ENCODE data around the gene NAALADL2.
"Not testable (repeated sequence)": the region's sequence is repeated elsewhere in the genome, so short reads cannot be mapped to it uniquely, and the experiment has no call there.

The NAALADL2 gene

DNA sequence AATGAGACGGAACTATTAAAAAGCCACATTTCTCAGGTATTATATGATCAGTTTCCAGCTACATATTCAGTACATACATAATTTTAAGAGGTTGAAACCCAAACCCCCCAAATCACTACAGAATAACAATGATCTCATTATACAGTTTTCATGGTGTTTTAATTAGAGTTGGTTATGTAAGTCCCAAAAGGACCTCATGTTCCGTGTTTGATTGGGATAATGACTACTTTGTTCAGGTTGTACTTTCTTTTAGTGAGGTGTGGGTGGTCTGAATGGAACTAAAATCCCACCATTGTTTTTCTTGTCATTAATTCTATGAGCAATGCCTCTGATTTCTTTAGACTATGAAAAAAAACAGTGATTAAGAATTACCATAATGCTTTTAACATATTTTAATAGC lies 905.6 kb downstream of the NAALADL2 start:
- no peak for DNase-seq (ENCODE audit: low spot score)

DNA sequence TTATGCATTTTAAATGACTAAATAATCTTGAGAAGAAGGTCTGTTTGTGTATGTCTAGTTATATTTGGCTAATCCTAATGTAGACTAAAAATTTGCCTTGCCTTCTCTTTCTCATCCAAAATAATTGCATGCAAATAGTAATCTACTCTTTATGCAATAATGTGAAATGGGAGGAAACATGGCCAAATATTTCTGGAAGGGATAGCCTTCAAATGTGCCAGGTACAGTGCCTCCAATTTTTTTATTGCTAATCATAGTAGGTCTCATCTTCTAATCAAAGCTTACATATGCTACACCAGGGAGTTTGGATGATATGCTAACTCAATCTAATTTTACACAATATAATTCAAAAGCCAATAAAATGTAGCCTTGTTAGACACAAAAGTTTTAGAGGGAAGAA lies 911.3 kb downstream of the NAALADL2 start:
- no peak for DNase-seq (ENCODE audit: low spot score)

DNA sequence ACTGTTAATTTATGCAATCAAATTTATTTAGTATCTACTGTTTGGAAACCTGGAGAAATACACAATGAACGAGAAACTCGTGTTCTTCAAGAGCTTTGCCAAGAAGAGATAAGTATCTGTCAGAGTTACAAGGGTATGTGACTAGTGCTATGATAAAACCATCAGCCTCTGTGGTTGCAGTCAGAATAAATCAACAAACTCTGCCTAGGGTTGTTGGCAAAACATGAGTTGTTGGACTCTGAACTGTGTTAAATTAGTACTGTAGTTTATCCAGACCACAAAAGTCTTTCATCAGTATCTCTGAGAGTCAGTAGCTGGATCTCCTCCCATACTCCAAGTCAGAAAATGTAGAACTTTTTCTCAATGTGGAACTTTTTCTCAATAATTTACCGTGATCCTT lies 918.4 kb downstream of the NAALADL2 start:
- no peak for DNase-seq (ENCODE audit: low spot score)

DNA sequence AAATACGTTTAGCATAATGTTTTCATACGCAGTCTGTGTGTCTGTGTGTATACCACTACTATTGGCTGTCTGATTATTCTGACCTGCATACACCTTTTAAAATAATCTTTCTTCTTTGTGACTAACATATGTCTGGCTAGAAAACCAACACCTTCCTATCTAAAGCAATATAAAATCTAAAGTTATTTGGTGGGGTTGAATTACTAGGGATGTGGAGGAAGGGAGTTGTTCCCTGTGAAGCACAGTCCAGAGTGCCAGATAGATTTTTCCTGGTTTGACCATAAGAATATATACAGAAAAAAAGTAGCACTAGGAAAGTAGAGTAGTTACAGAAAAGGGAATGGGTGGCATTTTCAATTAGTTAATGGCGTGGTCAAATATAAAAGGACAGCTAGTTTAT lies 918.8 kb downstream of the NAALADL2 start:
- no peak for DNase-seq (ENCODE audit: low spot score)

DNA sequence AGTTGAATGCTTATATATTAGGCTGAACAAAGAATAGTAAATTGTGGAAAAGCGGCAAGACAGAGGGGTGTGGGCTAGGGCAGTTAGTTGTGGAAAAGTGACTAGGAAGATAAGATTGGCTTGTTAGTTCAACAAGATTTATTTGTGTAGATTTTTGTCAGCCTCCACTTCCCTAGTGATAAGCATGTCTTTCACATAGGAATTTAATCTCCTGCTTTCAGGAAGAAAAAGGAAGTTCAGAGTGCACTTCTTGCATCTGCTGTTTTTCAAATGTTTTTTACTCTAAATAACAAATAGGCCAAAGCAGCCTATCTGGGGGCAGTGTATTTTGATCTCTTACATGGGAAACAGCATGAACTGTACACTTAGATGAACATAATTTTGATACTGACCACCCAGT lies 919.9 kb downstream of the NAALADL2 start:
- DNase-seq (ENCODE audit: low spot score) = no peak

DNA sequence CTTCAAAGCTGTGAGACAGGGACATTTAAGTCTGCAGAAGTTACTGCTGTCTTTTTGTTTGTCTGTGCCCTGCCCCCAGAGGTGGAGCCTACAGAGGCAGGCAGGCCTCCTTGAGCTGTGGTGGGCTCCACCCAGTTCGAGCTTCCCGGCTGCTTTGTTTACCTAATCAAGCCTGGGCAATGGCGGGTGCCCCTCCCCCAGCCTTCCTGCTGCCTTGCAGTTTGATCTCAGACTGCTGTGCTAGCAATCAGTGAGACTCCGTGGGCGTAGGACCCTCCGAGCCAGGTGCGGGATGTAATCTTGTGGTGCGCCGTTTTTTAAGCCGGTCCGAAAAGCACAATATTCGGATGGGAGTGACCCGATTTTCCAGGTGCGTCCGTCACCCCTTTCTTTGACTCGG lies 928.0 kb downstream of the NAALADL2 start:
- not testable (repeated sequence) for DNase-seq (ENCODE audit: low spot score)

DNA sequence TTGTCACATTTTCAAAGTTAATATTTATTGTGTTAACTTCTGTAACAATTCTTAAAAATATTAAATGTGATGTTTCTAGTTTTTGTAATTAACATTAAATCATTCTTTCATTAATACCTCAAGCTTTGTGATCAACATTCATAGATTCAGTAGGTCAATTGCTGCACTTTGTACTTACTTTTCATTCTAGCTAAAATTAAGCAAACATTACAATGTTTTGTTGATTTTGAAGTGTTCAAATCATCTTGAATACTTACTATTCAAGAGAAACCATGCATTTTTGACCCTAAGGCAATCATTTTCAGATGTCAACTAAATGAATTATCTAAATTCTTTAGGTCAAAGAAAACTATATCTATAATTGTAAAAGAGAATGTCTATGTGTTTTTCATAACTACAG lies 933.1 kb downstream of the NAALADL2 start:
- no peak for DNase-seq (ENCODE audit: low spot score)

DNA sequence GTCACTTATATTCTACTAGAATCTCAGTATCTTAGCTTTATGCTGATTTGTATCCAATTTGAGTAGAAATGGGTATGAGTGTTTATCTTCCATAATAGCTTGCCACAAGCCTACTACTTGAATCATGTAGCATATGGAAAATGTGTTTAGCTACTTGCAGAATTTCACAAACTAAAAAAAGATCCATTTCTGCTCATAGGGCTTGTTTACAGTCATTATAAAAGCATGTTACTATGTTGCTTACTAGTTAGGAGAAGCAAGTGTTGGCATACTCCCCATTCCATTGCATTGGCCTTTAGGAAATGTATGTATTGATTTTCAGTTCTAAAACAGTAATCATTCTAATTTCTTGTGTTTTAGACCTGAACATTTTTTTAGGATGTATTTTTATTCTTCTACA lies 939.2 kb downstream of the NAALADL2 start:
- DNase-seq (ENCODE audit: low spot score) = no peak

DNA sequence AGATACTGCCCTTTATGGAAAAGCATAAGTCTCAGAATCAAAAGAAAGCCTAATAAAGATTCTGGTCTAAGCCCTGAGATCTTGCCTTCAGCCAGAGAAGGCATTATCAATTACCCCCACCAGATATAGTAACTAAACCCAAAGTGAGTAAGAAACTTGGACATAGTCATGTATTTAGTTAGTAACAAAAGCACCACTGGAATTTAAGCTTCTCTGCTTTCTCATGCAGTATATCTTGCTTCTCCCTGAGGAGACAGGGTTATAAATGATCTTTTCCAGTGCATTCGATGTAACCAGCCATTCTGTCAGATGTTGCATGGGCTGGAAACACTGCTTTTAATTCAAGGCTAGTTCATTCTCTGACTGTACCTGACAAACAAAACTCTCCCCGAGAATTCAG lies 946.7 kb downstream of the NAALADL2 start:
- DNase-seq (ENCODE audit: low spot score) = no peak

DNA sequence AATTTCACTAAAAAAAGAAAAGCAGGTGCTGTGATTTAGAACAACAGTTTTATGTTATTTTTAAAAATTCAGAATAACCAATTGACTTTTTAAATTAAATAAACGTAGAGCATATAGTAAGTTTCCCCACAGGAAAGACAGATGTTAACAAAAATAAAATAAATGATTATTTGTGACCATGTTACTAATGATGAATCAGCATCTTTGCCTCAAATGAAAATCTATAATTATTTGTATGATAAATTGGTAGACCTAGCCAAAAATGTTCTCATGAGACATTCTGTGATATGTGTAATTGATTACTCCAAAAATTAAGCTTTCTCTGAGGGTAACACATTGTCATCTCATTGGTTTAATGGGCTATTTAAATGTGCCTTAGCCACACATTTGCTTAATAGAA lies 948.0 kb downstream of the NAALADL2 start:
- no peak for DNase-seq (ENCODE audit: low spot score)

DNA sequence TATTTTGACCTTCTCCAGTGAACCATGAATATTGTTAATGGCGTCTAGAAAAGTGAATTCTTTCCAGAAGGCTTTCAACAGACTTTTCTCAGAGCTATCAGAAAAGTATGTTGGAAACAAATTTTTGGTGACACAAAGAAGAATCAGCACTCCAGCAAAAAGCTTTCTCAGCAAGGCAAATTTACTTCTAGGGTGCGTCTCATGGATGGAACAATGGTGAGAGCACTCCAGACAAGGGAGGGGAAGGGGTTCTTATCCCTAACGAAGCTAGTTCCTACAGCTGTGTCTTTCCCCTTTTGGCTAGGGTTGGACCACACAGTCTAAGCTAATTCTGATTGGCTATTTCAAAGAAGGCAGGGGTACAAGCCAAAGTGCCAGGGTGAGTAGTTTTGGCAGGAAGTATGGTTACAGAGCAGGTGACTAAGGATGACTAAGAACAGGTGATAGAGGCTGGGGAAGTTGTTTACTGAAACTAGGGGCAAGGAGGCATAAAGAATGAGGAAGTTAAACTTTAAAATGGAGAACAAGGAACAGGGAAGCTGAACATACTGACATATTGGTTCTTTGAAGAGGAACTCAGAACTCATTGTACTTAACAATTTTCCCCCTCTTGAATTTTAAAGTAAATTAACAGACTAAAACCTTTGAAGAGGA lies 959.8 kb downstream of the NAALADL2 start:
- no peak for DNase-seq (ENCODE audit: low spot score)

DNA sequence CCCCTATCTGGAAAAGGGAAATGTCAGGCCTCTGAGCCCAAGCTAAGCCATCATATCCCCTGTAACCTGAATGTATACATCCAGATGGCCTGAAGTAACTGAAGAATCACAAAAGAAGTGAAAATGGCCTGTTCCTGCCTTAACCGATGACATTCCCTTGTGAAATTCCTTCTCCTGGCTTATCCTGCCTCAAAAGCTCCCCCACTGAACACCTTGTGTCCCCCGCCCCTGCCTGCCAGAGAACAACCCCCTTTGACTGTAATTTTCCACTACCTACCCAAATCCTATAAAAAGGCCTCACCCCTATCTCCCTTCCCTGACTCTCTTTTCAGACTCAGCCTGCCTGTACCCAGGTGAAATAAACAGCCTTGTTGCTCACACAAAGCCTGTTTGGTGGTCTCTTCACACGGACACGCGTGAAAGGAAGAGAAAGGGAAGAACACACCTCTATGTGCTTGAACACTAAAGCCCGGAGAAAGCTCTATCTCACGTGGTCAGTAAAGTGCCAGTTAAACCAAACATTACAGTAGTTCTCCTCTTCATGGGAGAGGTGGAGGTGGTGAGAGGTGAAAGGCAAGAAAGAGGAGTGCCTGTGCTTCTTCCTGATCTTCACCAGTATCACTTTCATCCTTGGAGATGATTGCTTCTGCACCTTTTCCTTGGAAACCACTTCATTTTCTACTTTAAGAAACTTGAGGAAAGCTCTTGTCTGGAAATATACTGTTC lies 963.8 kb downstream of the NAALADL2 start:
- DNase-seq (ENCODE audit: low spot score) = not testable (repeated sequence)

DNA sequence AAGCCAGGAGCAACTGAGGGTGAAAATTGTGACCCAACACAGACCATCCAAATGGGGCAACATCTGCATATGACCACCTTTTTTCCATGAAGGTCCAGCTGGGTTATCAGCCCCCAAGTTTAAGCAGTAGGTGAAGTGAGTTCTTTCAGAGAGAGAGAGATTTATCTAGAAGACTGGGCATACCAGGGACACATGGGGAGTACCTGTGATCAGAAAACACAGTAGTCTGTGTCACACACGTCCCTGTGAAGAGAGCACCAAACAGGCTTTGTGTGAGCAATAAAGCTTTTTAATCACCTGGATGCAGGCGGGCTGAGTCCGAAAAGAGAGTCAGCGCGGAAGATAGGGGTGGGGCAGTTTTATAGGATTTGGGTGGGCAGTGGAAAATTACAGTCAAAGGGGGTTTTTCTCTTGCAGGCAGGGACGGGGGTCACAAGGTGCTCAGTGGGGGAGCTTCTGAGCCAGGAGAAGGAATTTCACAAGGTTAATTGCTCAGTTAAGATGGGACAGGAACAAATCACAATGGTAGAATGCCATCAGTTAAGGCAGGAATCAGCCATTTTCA lies 966.0 kb downstream of the NAALADL2 start:
- not testable (repeated sequence) for DNase-seq (ENCODE audit: low spot score)

DNA sequence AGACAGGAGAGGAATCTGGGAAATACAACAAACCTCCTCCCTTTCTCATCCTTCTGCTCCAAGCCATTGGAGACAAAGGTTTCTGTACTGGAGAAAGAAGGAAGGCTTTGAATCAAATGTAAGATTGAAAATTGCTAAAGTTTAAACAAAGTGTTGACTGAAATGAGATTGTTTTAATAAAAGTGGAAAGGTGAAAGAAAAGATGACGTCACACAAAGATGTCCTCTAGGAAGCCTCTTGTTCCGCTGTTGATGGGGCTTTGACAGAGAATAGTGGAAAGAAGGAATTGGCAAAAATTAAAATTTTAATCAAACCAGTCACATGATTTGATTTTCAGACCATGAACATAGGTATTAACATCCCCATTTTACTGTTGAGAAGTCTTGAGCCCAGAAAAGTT lies 967.6 kb downstream of the NAALADL2 start:
- no peak for DNase-seq (ENCODE audit: low spot score)

DNA sequence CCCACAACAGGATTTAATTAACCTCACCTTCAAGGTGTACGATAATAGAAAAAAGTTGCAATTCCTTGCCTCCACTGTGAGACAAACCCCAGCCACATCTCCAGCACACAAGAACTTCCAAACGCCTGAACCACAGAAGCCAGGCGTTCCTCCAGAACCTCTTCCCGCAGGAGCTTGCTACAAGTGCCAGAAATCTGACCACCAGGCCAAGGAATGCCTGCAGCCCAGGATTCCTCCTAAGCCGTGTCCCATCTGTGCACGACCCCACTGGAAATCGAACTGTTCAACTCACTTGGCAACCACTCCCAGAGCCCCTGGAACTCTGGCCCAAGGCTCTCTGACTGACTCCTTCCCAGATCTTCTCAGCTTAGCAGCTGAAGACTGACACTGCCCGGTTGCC lies 970.7 kb downstream of the NAALADL2 start:
- DNase-seq (ENCODE audit: low spot score) = not testable (repeated sequence)

DNA sequence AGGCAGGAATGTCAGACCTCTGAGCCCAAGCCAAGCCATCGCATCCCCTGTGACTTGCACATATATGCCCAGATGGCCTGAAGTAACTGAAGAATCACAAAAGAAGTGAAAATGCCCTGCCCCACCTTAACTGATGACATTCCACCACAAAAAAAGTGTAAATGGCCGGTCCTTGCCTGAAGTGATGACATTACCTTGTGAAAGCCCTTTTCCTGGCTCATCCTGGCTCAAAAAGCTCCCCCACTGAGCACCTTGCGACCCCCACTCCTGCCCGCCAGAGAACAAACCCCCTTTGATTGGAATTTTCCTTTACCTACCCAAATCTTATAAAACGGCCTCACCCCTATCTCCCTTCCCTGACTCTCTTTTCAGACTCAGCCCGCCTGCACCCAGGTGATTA lies 976.6 kb downstream of the NAALADL2 start:
- not testable (repeated sequence) for DNase-seq (ENCODE audit: low spot score)

DNA sequence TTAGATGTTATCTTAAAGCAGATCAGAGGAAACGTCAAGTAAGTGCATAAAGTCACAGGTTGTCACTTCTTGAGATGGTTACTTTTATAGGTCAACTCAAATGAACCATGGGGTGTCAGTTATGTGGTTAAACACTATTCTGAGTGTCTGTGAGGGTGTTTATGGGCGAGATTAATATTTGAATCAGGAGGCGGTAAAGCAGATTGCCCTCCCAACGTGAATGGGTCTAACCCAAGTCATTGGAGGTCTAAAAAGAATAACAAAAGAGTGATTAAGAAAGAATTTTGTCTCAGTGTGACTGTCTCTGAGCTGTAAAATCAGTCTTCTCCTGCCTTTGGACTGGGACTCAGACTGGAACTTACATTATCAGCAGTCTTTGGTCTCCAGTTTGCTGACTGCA lies 977.5 kb downstream of the NAALADL2 start:
- DNase-seq (ENCODE audit: low spot score) = no peak

DNA sequence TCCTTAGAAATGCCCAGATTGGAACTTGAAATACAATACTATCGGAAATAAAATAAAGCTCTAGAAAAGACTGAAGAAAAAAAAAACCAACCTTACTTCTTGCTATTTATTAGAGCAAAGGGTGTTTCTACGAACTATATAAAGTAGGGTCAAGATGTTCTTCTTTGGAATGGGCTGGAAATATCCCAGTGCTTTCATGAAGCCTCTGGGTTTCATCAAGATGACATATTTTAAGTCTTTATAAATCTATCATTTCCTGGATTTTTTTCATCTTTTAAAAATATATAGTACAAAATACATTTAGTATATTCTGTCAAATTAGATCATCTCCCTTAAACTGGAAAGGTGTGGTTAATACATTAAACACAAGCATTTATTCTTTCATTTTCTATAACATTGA lies 978.8 kb downstream of the NAALADL2 start:
- DNase-seq (ENCODE audit: low spot score) = no peak

DNA sequence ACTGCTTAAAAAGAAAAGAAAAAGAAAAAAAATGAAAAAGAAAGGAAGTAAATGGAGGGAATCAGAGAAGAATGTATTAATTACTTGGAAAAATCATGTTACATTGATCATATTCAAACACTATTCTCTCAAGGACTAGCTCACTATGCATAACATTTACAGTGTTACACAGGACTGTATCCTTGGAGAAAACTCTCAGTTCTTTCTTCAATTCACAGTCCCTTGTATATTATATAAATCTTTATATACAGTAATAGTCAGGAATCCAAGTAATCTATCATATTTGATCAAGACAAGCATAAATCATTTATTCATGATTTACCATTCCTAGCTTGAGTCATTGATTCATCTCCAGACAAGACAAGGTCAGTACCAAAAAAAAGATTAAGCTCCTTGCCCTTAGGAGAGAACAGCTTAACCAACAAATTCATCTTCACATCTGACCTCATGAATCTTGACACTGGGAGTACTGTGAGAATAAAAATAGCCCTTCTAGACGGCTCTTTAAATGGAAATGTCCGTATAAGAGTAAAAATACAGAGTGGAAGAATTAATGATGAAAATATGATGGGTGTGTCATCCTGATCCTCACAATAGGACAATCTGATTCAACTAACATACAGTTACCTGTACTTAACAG lies 980.4 kb downstream of the NAALADL2 start:
- no peak for DNase-seq (ENCODE audit: low spot score)

DNA sequence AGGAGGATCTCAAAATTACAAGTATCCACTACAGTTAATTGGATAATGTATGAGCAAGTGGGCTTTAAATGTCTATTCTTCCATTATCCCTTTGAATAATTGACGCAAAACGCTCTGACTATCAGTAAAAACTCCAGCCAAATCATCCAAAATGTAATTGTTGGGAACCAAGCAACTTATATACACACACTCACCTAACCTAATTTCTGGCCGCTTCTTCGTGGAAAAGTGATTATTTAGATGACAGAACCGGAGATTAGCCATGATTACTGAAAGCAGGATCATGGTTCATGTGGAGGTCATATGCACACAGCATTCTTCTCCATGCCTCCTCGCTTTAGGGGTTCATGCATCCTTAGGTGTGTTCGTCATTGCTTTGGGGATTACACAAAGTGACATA lies 992.4 kb downstream of the NAALADL2 start:
- no peak for DNase-seq (ENCODE audit: low spot score)

DNA sequence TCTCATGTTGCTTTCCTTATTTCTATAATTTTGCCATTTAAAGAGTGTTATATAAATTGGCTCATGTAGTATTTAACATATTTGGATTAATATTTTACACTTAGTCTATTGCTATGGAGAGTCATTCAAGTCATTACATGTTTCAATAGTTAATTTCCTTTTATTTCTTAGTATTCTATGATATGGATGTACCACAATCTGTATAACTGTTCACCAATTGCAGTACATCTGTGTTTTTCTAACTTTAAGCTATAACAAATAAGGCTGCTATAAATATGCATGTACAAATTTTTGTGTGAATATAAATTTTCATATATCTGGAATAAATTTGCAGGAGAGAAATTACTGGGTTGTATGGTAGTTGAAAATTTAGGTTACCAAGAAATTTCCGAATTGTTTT lies 993.4 kb downstream of the NAALADL2 start:
- no peak for DNase-seq (ENCODE audit: low spot score)

DNA sequence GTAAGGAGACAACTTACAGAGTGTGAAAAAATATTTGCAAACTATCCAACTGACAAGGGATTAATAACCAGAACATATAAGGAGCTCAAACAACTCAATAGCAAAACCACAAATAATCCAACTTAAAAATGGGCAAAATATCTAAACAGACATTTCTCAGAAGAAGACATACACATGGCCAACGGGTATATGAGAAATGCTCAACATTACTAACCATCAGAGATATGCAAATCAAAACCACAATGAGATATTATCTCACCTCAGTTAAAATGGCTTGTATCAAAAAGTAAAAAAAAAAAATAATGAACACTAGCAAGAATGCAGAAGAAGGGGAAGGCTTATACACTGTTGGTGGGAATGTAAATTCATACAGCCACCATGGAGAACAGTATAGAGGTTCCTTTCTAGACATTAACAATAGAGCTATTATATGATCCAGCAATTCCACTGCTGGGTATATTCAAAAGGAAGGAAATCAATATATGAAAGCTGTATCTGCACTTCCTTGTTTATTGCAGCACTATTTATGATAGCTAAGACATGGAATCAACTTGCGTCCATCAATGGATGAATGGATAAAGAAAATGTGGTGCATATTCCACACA lies 998.6 kb downstream of the NAALADL2 start:
- DNase-seq (ENCODE audit: low spot score) = no peak

All from ecto neural progenitor cell (in vitro differentiated cells).